Measurements from ENCODE around the gene CCNDBP1.
"Not testable (repeated sequence)": the region's sequence is repeated elsewhere in the genome, so short reads cannot be mapped to it uniquely, and the experiment has no call there.

CCNDBP1 gene

GRCh38 chr15:43190178-43190577 lies 5.0 kb downstream of the CCNDBP1 start:
- DNase-seq (ENCODE audit: extremely low read depth in 1 of 2, low read depth in 1 of 2): no peak

GRCh38 chr15:43193710-43194109 lies 8.5 kb downstream of the CCNDBP1 start:
- no peak for DNase-seq (ENCODE audit: extremely low read depth in 1 of 2, low read depth in 1 of 2)

- DNase-seq (ENCODE audit: extremely low read depth in 1 of 2, low read depth in 1 of 2): no peak
Observed at GRCh38 chr15:43194795-43195194, 9.6 kb downstream of the CCNDBP1 start.

- DNase-seq (ENCODE audit: extremely low read depth in 1 of 2, low read depth in 1 of 2): no peak
Observed at GRCh38 chr15:43196760-43197548, 11.8 kb downstream of the CCNDBP1 start.

- not testable (repeated sequence) for DNase-seq (ENCODE audit: extremely low read depth in 1 of 2, low read depth in 1 of 2)
Observed at GRCh38 chr15:43197773-43198172, 12.6 kb downstream of the CCNDBP1 start.

- not testable (repeated sequence) for DNase-seq (ENCODE audit: extremely low read depth in 1 of 2, low read depth in 1 of 2)
Observed at GRCh38 chr15:43198556-43198955, 13.4 kb downstream of the CCNDBP1 start.

- DNase-seq (ENCODE audit: extremely low read depth in 1 of 2, low read depth in 1 of 2): no peak
Observed at GRCh38 chr15:43198992-43199391, 13.8 kb downstream of the CCNDBP1 start.

GRCh38 chr15:43199945-43200488 lies 14.8 kb downstream of the CCNDBP1 start:
- DNase-seq (ENCODE audit: extremely low read depth in 1 of 2, low read depth in 1 of 2): no peak

GRCh38 chr15:43204016-43204901 lies 19.1 kb downstream of the CCNDBP1 start:
- peak in 1 of 2 donors; percentile 22 for DNase-seq (ENCODE audit: extremely low read depth in 1 of 2, low read depth in 1 of 2)

- no peak for DNase-seq (ENCODE audit: extremely low read depth in 1 of 2, low read depth in 1 of 2)
Observed at GRCh38 chr15:43206054-43206453, 20.9 kb downstream of the CCNDBP1 start.

GRCh38 chr15:43207024-43207423 lies 21.8 kb downstream of the CCNDBP1 start:
- DNase-seq (ENCODE audit: extremely low read depth in 1 of 2, low read depth in 1 of 2): no peak

GRCh38 chr15:43208052-43209002 lies 23.1 kb downstream of the CCNDBP1 start:
- DNase-seq (ENCODE audit: extremely low read depth in 1 of 2, low read depth in 1 of 2): no peak

GRCh38 chr15:43209059-43209824 lies 24.0 kb downstream of the CCNDBP1 start:
- no peak for DNase-seq (ENCODE audit: extremely low read depth in 1 of 2, low read depth in 1 of 2)

GRCh38 chr15:43210172-43210745 lies 25.1 kb downstream of the CCNDBP1 start:
- DNase-seq (ENCODE audit: extremely low read depth in 1 of 2, low read depth in 1 of 2): no peak

GRCh38 chr15:43210807-43211206 lies 25.6 kb downstream of the CCNDBP1 start:
- DNase-seq (ENCODE audit: extremely low read depth in 1 of 2, low read depth in 1 of 2): no peak

GRCh38 chr15:43211224-43211735 lies 26.1 kb downstream of the CCNDBP1 start:
- DNase-seq (ENCODE audit: extremely low read depth in 1 of 2, low read depth in 1 of 2): no peak

- DNase-seq (ENCODE audit: extremely low read depth in 1 of 2, low read depth in 1 of 2): no peak
Observed at GRCh38 chr15:43212299-43212698, 27.1 kb downstream of the CCNDBP1 start.

GRCh38 chr15:43212951-43213350 lies 27.7 kb downstream of the CCNDBP1 start:
- no peak for DNase-seq (ENCODE audit: extremely low read depth in 1 of 2, low read depth in 1 of 2)

- no peak for DNase-seq (ENCODE audit: extremely low read depth in 1 of 2, low read depth in 1 of 2)
Observed at GRCh38 chr15:43213466-43213865, 28.3 kb downstream of the CCNDBP1 start.

Measured in activated CD8-positive, alpha-beta memory T cell treated with anti-CD3 and anti-CD28 coated beads for 1 hour (primary cell).